Astrocyte of the spinal cord (primary cell): ENCODE results near the gene GATA6.
"Not testable (repeated sequence)": the region's sequence is repeated elsewhere in the genome, so short reads cannot be mapped to it uniquely, and the experiment has no call there.

Source experiments
- DNase-seq: peaks from one replicate; pipeline ENCODE4 v3.0.0; 2011; ENCODE audit warnings: low read depth, low spot score
- H3K4me3 ChIP-seq: 2 replicates; pipeline ENCODE4 v1.5.1; 2011; ENCODE audit warnings: low read depth, mild to moderate bottlenecking, low read length, moderate library complexity
- CTCF ChIP-seq: IDR thresholded peaks from 2 replicates; pipeline ENCODE4 v1.5.1; 2012; ENCODE audit warnings: low read depth, mild to moderate bottlenecking, low read length, inconsistent platforms
- in situ Hi-C: cut with HindIII; loops from 2 replicates; pipeline ENCODE4 v1.10.0; 2017; ENCODE audit warnings: low sequenced_read_pairs

Gene GATA6

GRCh38 chr18:22211657-22212056 is 42.3 kb downstream of the GATA6 start:
- in situ Hi-C loops, result no loop called here
- H3K4me3 ChIP-seq, result no peak overlapping the region
- TF ChIP-seq CTCF, result no peak
- DNase-seq, result no peak

GRCh38 chr18:22213333-22213973 is 44.1 kb downstream of the GATA6 start:
- no peak for TF ChIP-seq CTCF
- in situ Hi-C loops, result no loop called here
- no peak overlapping the region for H3K4me3 ChIP-seq
- DNase-seq, result peak; percentile 39

- TF ChIP-seq CTCF, result no peak
- in situ Hi-C loops, result no loop called here
- no peak overlapping the region for H3K4me3 ChIP-seq
- DNase-seq, result peak; percentile 59
Observed at GRCh38 chr18:22214731-22215528, 45.5 kb downstream of the GATA6 start.

GRCh38 chr18:22218835-22219234 is 49.4 kb downstream of the GATA6 start:
- H3K4me3 ChIP-seq, result no peak overlapping the region
- no peak for TF ChIP-seq CTCF
- no peak for DNase-seq
- in situ Hi-C loops, result no loop called here

GRCh38 chr18:22219568-22220355 is 50.4 kb downstream of the GATA6 start:
- DNase-seq, result no peak
- in situ Hi-C loops, result no loop called here
- no peak for TF ChIP-seq CTCF
- H3K4me3 ChIP-seq, result no peak overlapping the region

- DNase-seq, in situ Hi-C loops: not testable (repeated sequence)
Observed at GRCh38 chr18:22220585-22220984, 51.2 kb downstream of the GATA6 start.

More at GRCh38 chr18:22220585-22220984, 51.2 kb downstream of the GATA6 start:
- H3K4me3 ChIP-seq, result not testable (repeated sequence)
